GM19351 (cell line): Measurements from ENCODE around the gene TRIM26.
"Not testable (repeated sequence)": the region's sequence is repeated elsewhere in the genome, so short reads cannot be mapped to it uniquely, and the experiment has no call there.

Experiments used
- ATAC-seq: cut with Tn5 transposase; IDR thresholded peaks from one replicate; pipeline ENCODE4 v1.9.1; 2021; ENCODE audit warnings: mild to moderate bottlenecking, moderate library complexity; ENCODE audit not compliant: unreplicated experiment

The TRIM26 gene

DNA sequence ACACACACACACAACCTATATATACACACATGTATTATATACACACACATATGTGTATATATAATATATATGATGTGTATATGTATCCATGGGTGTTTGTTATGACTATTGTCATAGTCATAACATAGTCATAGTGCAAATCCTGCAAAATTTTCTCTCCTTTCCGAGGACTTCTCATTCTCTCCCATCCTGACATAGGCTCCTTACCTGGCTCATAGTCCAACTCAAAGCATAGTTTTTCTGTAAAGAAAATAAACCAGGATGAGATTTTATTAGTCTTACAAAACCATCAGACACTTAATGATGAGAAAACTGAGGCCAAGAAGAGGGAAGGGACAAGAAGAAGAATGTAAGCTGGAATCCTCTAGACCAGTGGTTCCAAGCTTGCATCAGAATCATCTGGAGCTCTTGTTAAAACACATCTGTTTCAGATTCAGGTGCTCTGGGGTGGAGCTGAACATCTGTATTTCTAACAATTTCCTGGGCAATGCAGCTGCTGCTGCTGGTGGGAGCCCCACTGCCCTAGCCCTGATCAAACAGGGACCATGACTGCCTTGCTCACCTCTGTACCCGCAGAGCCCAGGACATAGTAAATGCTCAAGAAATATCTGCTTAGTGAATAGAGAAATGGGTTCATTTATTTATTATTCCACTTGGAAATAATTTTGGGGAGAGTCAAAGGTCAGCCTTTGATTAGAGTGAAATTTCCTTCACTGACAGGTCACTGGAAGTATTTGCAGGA lies 57.5 kb downstream of the TRIM26 start:
- no peak for ATAC-seq

DNA sequence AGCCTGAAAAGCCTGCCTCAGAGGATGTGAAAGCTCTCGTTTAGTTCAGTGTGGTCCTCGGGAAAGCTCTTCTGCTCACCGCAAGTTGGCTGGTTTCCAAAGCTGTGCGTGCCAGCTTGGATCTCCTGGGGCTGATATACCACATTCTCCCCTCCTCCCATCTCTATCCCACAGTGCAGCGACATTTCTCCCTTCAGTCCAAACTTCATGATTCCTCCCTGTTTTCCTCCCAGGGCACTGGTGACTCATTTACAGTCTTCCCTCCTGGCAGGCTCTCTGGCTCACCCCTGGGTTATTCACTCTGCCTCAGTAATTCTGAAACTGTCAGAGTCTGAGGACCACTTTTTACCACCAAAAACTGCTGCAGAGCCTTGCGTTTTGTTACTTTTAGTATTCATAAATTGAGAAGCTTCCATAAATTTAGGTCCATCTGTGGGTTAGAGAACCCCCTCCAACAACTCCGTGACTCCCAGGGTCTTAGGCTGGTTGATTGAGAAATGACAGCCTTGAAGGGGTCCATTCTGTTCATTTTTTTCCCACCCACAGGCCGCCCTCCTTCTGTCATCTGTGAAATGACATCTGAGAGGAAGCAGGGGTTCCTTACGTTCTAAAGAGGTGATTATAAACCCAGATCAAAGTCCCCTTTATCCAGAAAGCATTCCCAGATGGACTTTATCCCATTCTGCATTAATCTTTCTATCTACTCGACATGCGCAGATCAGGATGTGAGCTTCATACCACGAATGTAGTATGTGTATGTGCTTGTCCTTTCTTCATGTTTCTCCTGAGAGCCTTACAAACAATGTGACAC lies 58.3 kb downstream of the TRIM26 start:
- no peak for ATAC-seq

DNA sequence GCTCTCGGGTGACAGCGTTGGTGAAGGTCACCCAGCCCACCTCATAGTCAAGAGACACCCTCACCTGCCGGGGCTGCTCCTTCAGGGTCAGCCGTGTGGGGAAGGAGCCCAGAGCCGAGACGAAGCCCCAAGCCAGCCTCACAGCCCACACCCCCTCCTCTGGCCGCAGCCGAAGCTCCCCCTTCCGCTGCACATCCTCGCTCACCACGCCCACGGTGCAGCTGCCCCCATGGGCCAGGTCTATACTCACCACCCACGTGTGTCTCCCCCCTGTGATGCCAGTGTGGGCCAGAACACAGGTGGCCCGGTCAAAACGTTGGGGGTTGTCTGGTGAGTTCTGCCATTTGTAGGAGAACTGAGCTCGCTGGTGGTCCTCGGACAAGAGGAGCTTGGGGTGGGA lies 59.1 kb downstream of the TRIM26 start:
- ATAC-seq, result no peak

DNA sequence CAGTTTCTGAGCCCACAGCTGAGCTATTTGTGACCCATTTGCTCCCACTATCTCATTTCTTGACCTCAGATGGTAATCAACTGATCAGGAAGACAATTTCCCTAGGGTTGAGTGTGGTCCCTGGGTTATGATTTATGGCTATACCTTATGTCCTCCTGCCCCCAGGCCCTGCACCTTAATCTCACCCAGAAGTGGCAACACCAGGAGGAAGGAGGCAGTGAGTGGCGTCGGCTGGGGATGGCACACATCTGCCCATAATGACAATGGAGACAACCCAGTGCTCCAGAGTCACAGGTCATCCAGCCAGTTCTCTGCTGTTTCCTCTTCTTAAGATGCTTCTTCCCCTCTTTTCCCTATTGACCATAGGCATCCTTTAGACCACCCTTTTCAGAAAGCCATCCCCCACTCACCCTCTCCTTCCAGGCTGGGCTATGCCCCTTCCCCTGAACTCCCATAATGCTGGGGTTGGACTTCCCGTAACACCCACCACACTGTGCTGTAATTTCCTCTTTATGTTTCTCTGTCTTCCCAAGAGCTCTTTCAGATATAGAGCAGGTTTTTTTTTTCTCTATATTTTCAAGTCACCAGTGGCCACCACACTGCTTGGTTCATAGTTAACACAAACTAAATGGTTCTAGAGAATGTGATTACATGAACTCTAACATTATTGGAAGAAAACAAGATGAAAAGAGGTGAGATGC lies 60.1 kb downstream of the TRIM26 start:
- no peak for ATAC-seq

DNA sequence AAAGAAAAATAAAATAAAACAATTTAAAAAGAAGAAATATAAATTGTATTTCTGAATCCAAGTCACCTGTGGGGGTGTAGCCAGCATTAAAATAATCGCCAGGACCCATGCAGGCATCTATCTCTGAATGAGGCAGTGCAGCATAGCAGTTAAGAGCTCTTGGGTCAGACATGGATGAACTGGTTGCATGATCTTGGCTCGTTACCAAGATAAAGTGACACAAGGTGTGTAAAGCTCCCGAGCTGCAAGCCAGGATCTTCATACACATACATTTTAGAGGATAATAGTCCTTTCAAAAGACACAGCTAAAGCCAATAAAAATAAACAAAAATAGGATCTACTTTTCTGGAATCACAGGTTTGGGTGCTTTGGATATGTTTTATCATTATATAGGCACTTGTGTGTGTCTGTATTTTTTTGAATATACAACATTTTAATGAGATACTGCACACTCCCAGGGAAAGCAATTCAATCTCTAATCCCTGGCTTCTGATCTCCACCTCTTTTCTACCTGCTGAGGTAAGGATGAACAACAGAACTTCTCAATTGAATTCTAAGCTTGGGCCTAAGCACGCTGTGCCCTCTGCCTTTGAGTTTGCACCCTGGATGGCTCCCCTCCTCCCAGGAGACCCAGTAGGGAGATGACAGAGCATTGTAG lies 61.1 kb downstream of the TRIM26 start:
- no peak for ATAC-seq

DNA sequence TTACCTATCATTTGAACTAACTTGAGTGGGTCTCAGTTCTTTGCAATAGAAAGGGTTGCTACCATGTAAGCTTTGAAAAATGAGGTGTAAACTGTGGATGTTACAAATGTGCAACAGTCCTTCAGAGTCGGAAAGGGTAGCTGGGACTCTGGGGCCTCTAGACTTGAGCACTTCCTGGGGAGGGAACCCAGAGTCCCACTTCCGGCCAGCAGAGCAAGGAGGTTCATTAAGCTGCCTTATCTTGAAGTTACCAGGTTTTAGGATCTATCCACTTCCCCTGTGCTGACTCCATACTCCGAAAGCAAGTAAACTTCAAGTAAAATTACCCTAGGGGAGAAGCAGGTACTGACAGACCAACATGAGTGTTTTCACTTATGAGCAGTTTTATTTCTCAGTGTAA lies 61.6 kb downstream of the TRIM26 start:
- no peak for ATAC-seq

DNA sequence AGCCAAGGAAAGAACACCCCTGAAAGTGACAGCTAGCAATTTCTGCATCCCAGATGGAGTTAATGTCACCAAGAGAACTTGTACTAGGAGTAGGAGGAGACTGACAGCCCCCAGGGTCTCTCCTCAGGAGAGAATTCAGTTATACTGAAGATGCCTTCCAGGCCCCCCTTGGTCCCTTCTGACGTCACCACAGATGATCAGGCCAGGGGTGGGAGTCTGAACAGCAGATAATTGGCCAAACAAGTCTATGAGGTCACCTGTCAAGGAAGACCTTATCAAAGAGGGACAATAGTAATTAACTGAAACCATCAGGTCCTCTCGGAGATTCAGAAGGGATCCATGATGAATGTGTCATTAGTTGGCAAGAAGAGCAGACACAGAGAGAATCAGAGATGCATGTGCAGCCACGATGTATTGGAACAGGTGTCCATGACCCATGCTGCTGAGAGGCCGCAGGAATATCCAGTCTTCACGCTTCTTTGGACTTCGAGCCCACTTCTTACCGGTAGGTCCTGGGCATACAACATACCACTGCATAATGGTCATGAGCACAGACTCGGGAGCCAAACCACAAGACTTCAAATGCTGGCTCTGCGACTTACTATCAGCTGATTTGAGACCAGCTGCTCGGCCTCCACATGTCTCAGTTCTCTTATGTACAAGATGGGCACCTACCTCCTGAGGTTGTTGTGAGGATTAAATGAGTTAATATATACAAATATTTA lies 62.4 kb downstream of the TRIM26 start:
- ATAC-seq, result no peak

DNA sequence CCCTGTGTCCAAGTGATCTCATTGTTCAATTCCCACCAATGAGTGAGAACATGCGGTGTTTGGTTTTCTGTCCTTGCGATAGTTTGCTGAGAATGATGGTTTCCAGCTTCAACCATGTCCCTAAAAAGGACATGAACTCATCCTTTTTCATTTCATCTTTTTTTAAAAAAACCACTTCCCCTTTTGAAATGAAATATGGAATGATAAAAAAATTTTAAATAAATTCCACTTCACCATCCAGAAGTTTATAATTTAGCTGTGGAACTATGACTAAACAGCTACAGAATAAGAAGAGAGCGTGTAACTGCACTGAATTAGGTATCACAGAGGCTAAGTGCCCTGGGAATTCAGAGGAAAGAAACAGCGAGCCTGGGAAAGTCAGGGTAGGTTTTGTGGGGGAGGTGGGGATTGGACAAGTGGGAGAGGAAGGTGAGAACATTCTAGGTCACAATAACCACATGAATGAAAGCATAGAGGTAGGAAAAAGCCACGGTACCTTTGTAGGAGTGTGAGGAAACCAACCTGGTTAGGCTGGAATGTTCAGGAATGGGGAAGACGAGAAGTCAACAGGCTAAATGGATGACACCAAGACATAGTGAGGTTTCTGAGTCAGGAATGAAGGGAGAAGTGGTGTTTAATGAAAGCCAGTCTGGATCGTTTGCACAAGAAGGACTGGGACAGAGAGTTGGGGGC lies 63.2 kb downstream of the TRIM26 start:
- no peak for ATAC-seq

DNA sequence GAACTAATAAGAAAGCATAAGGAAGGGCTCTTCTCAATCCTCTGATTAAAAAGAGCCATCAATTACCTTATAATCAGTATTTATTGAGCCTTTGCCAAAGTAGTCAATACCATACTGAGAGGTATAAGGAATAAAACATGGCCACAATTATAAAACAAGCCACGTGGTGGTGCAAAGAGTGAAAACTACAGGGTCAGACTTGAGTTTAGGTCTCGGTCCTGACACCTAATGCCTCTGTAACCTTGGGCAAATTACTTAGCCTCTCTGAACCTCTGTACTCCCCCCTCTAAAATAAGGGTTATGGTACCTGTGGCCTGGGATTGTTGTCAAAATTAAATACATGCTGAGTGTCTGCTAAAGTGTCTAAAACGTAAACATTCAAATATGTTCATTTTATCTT lies 64.0 kb downstream of the TRIM26 start:
- ATAC-seq, result no peak

DNA sequence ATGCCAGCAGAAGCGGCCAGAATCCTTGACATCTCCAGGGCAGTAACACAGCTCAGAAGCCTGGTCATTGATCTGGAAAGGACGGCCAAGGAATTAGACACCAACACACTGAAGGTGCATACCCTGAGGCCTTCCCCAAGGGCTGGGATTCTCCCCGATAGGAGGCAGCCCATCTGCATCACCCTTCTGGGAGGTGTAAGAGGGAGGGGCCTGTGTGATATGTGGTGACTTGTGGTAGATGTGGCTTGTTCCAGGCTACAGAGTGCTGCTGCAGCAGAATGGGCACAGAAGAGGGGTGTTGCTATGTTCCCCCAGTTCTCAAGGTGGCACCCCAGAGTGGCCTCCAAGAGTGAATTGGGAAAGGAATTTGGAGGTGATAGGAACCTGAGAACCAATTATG lies 66.1 kb downstream of the TRIM26 start:
- ATAC-seq, result no peak

DNA sequence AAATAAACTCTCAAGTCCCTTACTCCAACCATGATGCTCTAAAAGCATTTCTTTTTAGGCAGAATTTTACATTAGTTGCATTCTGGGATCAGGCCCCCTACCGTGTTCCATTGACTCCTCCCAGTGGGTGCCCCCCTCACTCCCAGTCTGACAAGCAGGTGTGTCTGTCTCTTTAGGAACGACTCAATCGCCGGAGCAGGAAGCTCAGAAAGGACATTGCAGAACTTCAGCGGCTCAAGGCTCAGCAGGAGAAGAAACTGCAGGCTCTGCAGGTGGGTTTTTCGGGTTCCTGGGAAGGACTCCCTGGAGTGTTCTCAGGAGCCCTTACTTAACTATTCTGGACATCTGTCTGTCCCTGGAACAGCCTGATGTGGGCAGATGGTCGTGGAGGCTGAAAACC lies 67.4 kb downstream of the TRIM26 start:
- no peak for ATAC-seq

DNA sequence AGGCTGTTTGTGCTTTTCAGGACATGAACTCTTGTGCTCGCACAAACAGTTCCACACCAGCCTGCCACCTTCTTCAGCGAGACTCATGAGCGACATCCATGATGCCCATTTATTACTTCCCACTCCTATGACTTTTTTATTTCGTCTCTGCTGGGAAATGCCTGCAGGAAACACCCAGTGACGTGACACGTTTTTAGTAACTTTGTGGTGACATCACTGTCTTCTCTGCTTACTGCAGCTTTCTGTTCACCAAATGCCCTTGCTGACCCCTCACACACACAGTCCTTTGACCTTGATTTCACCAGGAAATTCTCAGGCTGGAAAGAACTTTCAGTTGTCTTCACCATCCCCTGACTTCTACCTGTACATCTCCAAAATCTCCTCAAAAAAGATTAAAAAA lies 68.4 kb downstream of the TRIM26 start:
- ATAC-seq, result no peak

DNA sequence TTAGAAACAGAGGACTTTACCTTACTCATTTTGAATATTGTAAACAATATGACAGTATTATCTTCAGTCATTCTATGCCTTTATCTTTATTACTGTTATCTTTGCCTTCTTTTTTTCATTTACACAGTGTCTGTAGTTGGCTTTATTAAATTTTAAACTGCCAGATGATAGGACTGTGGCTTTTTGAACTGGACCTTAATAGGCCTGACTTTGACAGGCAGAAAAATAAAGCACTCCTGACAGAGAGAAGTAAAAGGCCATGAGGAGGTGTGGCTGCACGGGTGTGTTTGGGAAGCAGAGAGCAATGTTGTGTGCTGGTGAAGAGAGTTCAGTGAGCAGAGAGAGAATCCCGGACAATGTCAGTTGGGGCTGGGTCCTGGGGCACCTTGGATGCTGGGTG lies 69.4 kb downstream of the TRIM26 start:
- no peak for ATAC-seq

DNA sequence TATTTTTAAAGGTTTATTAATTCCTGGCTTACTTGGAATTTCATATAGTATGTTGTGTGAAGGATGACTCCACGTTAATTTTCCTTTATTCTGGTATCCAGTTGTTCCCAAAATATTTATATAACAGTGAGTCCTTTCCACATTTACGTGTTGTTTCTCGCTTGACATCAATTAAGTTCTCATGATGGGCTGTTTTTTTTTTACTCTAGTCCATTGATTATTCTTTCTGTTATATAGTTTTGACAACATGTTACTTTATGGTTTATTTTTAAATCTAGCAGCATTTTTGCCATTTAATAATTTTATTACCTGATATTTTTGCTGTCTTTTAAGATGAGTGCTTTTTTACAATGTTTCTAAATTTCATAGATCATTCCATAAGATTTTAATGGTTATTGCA lies 70.5 kb downstream of the TRIM26 start:
- no peak for ATAC-seq

DNA sequence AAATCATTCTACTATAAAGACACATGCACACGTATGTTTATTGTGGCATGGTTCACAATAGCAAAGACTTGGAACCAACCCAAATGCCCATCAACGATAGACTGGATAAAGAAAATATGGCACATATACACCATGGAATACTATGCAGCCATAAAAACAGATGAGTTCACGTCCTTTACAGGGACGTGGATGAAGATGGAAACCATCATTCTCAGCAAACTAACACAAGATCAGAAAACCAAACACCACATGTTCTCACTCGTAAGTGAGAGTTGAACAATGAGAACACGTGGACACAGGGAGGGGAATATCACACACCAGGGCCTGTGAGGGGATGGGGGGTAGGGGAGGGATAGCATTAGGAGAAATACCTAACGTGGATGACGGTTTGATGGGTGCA lies 73.0 kb downstream of the TRIM26 start:
- ATAC-seq, result not testable (repeated sequence)

DNA sequence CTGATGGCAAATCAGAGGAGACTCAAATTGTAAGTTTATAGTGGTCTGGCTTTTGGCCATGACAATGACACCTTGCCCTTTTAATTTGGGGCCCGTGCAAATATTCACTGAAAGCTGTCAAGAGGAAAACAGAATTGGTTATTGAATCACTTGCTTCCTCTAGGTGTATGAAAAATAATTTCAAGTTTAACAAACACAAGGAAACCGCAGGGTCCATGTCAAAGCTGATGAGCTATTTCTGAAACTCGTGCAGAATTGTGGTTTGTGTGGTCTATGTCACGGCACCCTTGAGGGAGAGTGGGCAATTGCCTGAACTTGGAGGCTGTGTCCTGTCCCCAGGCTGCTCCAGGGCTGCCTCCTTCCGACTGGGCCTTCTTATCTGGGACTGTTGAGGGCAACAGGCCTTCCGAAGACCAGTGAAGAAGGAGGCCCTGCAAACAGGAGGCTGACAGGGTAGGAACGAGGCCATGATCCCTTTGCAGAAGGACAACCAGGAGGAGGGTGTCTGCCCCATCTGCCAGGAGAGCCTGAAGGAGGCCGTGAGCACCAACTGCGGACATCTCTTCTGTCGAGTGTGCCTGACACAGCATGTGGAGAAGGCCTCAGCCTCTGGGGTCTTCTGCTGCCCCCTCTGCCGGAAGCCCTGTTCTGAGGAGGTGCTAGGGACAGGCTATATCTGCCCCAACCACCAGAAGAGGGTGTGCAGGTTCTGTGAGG lies 76.5 kb downstream of the TRIM26 start:
- ATAC-seq, result no peak

DNA sequence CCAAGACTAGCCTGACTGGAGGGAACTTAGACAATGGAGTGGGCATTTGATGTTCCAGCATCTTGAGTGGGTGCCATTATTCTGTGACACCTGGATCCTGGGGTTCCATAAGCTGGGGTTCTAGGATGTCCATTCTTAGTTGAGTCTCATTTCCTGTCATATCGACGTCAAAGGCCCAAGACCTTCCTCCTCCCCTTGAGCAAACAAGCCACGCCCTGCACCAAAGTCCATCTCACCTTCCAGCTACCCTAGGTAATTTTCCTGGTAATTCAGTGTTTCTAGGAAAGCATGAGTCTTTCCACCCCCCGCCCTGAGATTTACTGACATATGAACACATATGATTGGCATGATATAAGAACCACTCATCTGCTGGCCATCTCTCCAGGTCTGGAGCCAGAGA lies 77.4 kb downstream of the TRIM26 start, which contains the start of gene TRIM40:
Gene TRIM40 (plus strand): TSS at position 384 of the 400 bp plus-strand sequence. CDS start 897 bp downstream, outside the sequence.
- no peak for ATAC-seq

DNA sequence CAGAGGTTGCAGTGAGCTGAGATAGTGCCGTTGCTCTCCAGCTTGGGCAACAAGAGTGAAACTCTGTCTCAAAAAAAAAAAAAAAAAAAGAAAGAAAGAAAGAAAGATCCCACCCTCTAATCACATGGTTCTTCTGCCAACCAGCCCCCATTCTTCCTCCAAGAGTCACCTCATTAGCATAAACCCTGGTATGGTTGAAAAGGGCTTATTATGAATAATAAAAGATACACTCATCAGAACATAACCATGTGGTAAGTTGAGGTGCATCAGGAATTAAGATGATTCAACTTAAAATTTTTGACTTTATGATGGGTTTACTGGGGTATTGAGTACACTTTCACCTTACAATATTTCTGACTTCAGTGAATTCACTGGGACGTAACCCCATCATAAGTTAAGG lies 78.1 kb downstream of the TRIM26 start:
- ATAC-seq, result no peak
